Sigmoid colon (tissue), 4 donors: ENCODE results near the gene KRT3.

ENCODE experiments used
- CTCF ChIP-seq, 4 experiments: fragments of 450-650 bp in 3 of 4; fragments of 200-600 bp in 1 of 4; IDR thresholded peaks; one replicate each; pipeline ENCODE4 v1.5.1; 2016 to 2019; ENCODE audit warnings: antibody characterized with exemption in 4 of 4, mild to moderate bottlenecking in 3 of 4, moderate library complexity in 2 of 4
- EP300 ChIP-seq, 4 donors: sonication (generic); formaldehyde crosslinking; IDR thresholded peaks; one replicate each; pipeline ENCODE4 v1.6.1; 2017; ENCODE audit warnings: antibody characterized with exemption in 4 of 4
- POLR2A ChIP-seq, 2 donors: fragments of 450-650 bp; IDR thresholded peaks; one replicate each; pipeline ENCODE4 v1.6.1; 2016; ENCODE audit warnings: antibody characterized with exemption in 2 of 2, mild to moderate bottlenecking in 2 of 2, moderate library complexity in 2 of 2
- POLR2AphosphoS5 ChIP-seq, 4 donors: sonication (generic); formaldehyde crosslinking; IDR thresholded peaks; one replicate each; pipeline ENCODE4 v1.6.1; 2017; ENCODE audit warnings: antibody characterized with exemption in 4 of 4

GRCh38 chr12:52783563-52784316, 12.2 kb downstream of the KRT3 start:
- no peak for TF ChIP-seq CTCF (IDR thresholded peaks at IDR 0.05)
- TF ChIP-seq POLR2AphosphoS5 (IDR thresholded peaks at IDR 0.05), result no peak
- TF ChIP-seq POLR2A (IDR thresholded peaks at IDR 0.05), result no peak
- no peak for TF ChIP-seq EP300 (IDR thresholded peaks at IDR 0.05)
